Esophagus squamous epithelium (tissue), 5 donors: ENCODE data around the gene BMPER. TPM values are rescaled to one million over a fixed set of nuclear protein-coding genes. Genes with fewer than 3 reads are reported as not detected.

Experiments used
- DNase-seq: peaks from one replicate; lab custom pipeline; 2025; lab: John Stamatoyannopoulos, UW
- H3K27ac ChIP-seq, 4 donors: fragments of 200-600 bp; sonication (generic); one replicate each; pipeline ENCODE4 v1.5.1; 2016 to 2019; ENCODE audit warnings: mild to moderate bottlenecking in 1 of 4
- H3K27me3 ChIP-seq, 4 donors: fragments of 200-600 bp; sonication (generic); 1 replicate in 3 of 4; 2 replicates in 1 of 4; pipeline versions ENCODE4 v1.5.1 to v1.6.0; 2017 to 2021; ENCODE audit warnings: antibody characterized with exemption in 1 of 4
- H3K36me3 ChIP-seq, 3 donors: fragments of 200-600 bp; sonication (generic); one replicate each; pipeline ENCODE4 v1.5.1; 2016 to 2019
- H3K4me1 ChIP-seq, 3 donors: fragments of 200-600 bp; sonication (generic); one replicate each; pipeline ENCODE4 v1.5.1; 2017 to 2019
- H3K4me3 ChIP-seq, 4 donors: fragments of 200-600 bp; sonication (generic); 1 replicate in 3 of 4; 2 replicates in 1 of 4; pipeline ENCODE4 v1.5.1; 2016 to 2019; ENCODE audit warnings: mild to moderate bottlenecking in 2 of 4, moderate library complexity in 1 of 4
- H3K9me3 ChIP-seq, 3 donors: fragments of 200-600 bp; sonication (generic); one replicate each; pipeline ENCODE4 v1.5.1; 2016 to 2019
- CTCF ChIP-seq, 6 experiments: fragments of 450-650 bp in 4 of 6; fragments of 200-600 bp in 2 of 6; sonication (generic) in 2 of 6; IDR thresholded peaks; one replicate each; pipeline ENCODE4 v1.5.1; 2016 to 2019; ENCODE audit warnings: antibody characterized with exemption in 6 of 6, mild to moderate bottlenecking in 4 of 6, moderate library complexity in 4 of 6
- POLR2A ChIP-seq, 4 donors: fragments of 450-650 bp; IDR thresholded peaks; one replicate each; pipeline ENCODE4 v1.6.1; 2017; ENCODE audit warnings: antibody characterized with exemption in 4 of 4, mild to moderate bottlenecking in 4 of 4, moderate library complexity in 3 of 4
- WGBS, 2 donors: methylation state at CpG; one replicate each; pipeline ENCODE4 v1.1.5; 2018; 5-methylcytosine and 5-hydroxymethylcytosine counted together
- intact Hi-C: fragments of 100-400 bp; cut with DNase I; formaldehyde crosslinking; loops from one replicate; pipeline ENCODE4 v1.15.0; 2022
- total RNA-seq, 4 donors: library from RNA; depleted of rRNA; stranded (reverse); fragments of >200 nt; gene quantifications; one replicate each; pipeline ENCODE4 v1.1.0, GENCODE V29; 2016
- donor health status: DM: yes; HTN: yes; CAD: no.

Gene BMPER
- total RNA-seq, 4 donors from 2014 or later, result 0.11 to 0.76 (median 0.34) TPM

GRCh38 chr7:33986951-33987947, 81.9 kb downstream of the BMPER start:
- WGBS, 2 donors, result 50 to 54% methylated on average over 9 of the region's 9 CpGs
- DNase-seq, result no peak
- Histone ChIP-seq H3K4me3 (no peak overlapping the region), H3K4me1 (no peaks in the 10 kb centered on the region), H3K36me3 (no peaks in the 10 kb centered on the region), H3K27me3 (no peaks in the 10 kb centered on the region), H3K27ac (peak overlapping the region in 2 of 4 donors; percentile 51 to 69), H3K9me3 (no peaks in the 10 kb centered on the region)
- intact Hi-C loops, result no loop called here
- no peak for TF ChIP-seq POLR2A (IDR thresholded peaks at IDR 0.05)
- TF ChIP-seq CTCF (IDR thresholded peaks at IDR 0.05), result no peak

GRCh38 chr7:33996899-33997298, 91.6 kb downstream of the BMPER start:
- H3K36me3 ChIP-seq, result no peaks in the 10 kb centered on the region
- WGBS, 2 donors, result 88 to 93% methylated on average over 1 of the region's 1 CpG
- intact Hi-C loops, result no loop called here
- H3K4me3 ChIP-seq, result no peak overlapping the region
- H3K9me3 ChIP-seq, result no peaks in the 10 kb centered on the region
- no peak overlapping the region for H3K27ac ChIP-seq
- TF ChIP-seq CTCF (IDR thresholded peaks at IDR 0.05) (no peak), POLR2A (IDR thresholded peaks at IDR 0.05) (no peak)
- DNase-seq, result no peak
- H3K27me3 ChIP-seq, result no peaks in the 10 kb centered on the region
- H3K4me1 ChIP-seq, result no peaks in the 10 kb centered on the region

GRCh38 chr7:33998476-33998875, 93.1 kb downstream of the BMPER start:
- DNase-seq, result no peak
- WGBS, 2 donors, result 57 to 83% methylated on average over 5 to 6 of the region's 6 CpGs
- intact Hi-C loops, result no loop called here
- no peak overlapping the region for H3K4me3 ChIP-seq
- no peaks in the 10 kb centered on the region for H3K36me3 ChIP-seq
- H3K27me3 ChIP-seq, result no peaks in the 10 kb centered on the region
- no peak overlapping the region for H3K27ac ChIP-seq
- no peaks in the 10 kb centered on the region for H3K4me1 ChIP-seq
- no peak for TF ChIP-seq POLR2A (IDR thresholded peaks at IDR 0.05)
- no peak for TF ChIP-seq CTCF (IDR thresholded peaks at IDR 0.05)
- no peaks in the 10 kb centered on the region for H3K9me3 ChIP-seq

GRCh38 chr7:34011017-34011695, 105.8 kb downstream of the BMPER start:
- no peaks in the 10 kb centered on the region for H3K9me3 ChIP-seq
- TF ChIP-seq POLR2A (IDR thresholded peaks at IDR 0.05) (no peak), CTCF (IDR thresholded peaks at IDR 0.05) (no peak)
- intact Hi-C loops, result no loop called here
- no peaks in the 10 kb centered on the region for H3K4me1 ChIP-seq
- no peaks in the 10 kb centered on the region for H3K27me3 ChIP-seq
- WGBS, 2 donors, result 48 to 51% methylated on average over 3 of the region's 3 CpGs
- H3K27ac ChIP-seq, result no peak overlapping the region
- no peak for DNase-seq
- H3K36me3 ChIP-seq, result no peaks in the 10 kb centered on the region
- no peak overlapping the region for H3K4me3 ChIP-seq

GRCh38 chr7:34011696-34012095, 106.4 kb downstream of the BMPER start:
- WGBS, 2 donors, result 54 to 64% methylated on average over 1 of the region's 1 CpG
- Histone ChIP-seq H3K27me3 (no peaks in the 10 kb centered on the region), H3K27ac (no peak overlapping the region), H3K4me1 (no peaks in the 10 kb centered on the region), H3K36me3 (no peaks in the 10 kb centered on the region), H3K9me3 (no peaks in the 10 kb centered on the region), H3K4me3 (no peak overlapping the region)
- TF ChIP-seq CTCF (IDR thresholded peaks at IDR 0.05) (no peak), POLR2A (IDR thresholded peaks at IDR 0.05) (no peak)
- no peak for DNase-seq
- intact Hi-C loops, result no loop called here
